ENCODE measurements around the gene WWTR1. TPM values are rescaled to one million over a fixed set of nuclear protein-coding genes. Genes with fewer than 3 reads are reported as not detected.

Gene WWTR1
- total and polyA plus RNA-seq, 2 experiments from 2014 or later = 25.1 to 26.2 TPM

- TF ChIP-seq ZNF462 (CRISPR knock-in tag; IDR thresholded peaks at IDR 0.05) (no peak), CTCF (conservative IDR thresholded peaks at IDR 0.05; ENCODE audit: low read depth in 2 of 2) (no peak), ETS1 (IDR thresholded peaks at IDR 0.05) (no peak), CREB1 (CRISPR knock-in tag; IDR thresholded peaks at IDR 0.05; ENCODE audit: low read depth) (no peak), STAT1 (IDR thresholded peaks at IDR 0.05; ENCODE audit: unreplicated experiment) (no peak), ZNF114 (CRISPR knock-in tag; IDR thresholded peaks at IDR 0.05) (no peak)
Measured at GRCh38 chr3:149475451-149476060, 182.3 kb downstream of the WWTR1 start (continued).

Data from GM23338 (cell line).